MCF 10A (cell line): ENCODE measurements around the gene PLN. TPM values are rescaled to one million over a fixed set of nuclear protein-coding genes. Genes with fewer than 3 reads are reported as not detected.

ENCODE experiments used
- Bru-seq: library from RNA; stranded (reverse); fragments of 400-500 nt; gene quantifications from one replicate; lab custom pipeline; 2021; lab: Mats Ljungman, UMichigan
- BruChase-seq, 2 experiments: library from RNA; stranded (reverse); fragments of 400-500 nt; gene quantifications; one replicate each; lab custom pipeline; 2021; lab: Mats Ljungman, UMichigan
- BruUV-seq: library from RNA; stranded (reverse); fragments of 400-500 nt; replicated peaks from 2 replicates; lab custom pipeline; 2021; lab: Mats Ljungman, UMichigan
- CTCF ChIA-PET: fragments of 300-600 bp; sonication (Branson Sonifier 250); formaldehyde crosslinking; extraction: SDS; loops from one replicate; lab custom pipeline; 2021; ENCODE audit warnings: antibody characterized with exemption, inconsistent platforms; lab: Yijun Ruan, JAX
- POLR2A ChIA-PET: fragments of 300-600, 350-650 bp; sonication (Branson Sonifier 250); formaldehyde crosslinking; extraction: SDS; loops from one replicate; lab custom pipeline; 2020; ENCODE audit warnings: antibody characterized with exemption, inconsistent platforms; lab: Yijun Ruan, JAX
- DNase-seq: peaks from one replicate; pipeline ENCODE4 v3.0.0-alpha.2; 2018; ENCODE audit not compliant: unreplicated experiment
- H3K27ac Mint-ChIP-seq: one replicate; pipeline ENCODE4 v1.8.0; 2022; ENCODE audit warnings: mild to moderate bottlenecking, low read depth, mixed read lengths; ENCODE audit not compliant: unreplicated experiment
- H3K27me3 Mint-ChIP-seq: one replicate; pipeline ENCODE4 v1.8.0; 2022; ENCODE audit warnings: mixed read lengths; ENCODE audit not compliant: insufficient read depth, unreplicated experiment
- H3K36me3 Mint-ChIP-seq: one replicate; pipeline ENCODE4 v1.8.0; 2022; ENCODE audit warnings: mild to moderate bottlenecking, moderate library complexity, mixed read lengths; ENCODE audit not compliant: insufficient read depth, unreplicated experiment
- H3K4me1 Mint-ChIP-seq: one replicate; pipeline ENCODE4 v1.8.0; 2022; ENCODE audit warnings: mixed read lengths; ENCODE audit not compliant: insufficient read depth, unreplicated experiment
- H3K4me3 Mint-ChIP-seq: one replicate; pipeline ENCODE4 v1.8.0; 2022; ENCODE audit warnings: mild to moderate bottlenecking, moderate library complexity, mixed read lengths; ENCODE audit not compliant: unreplicated experiment
- H3K9me3 Mint-ChIP-seq: one replicate; pipeline ENCODE4 v1.8.0; 2022; ENCODE audit warnings: mixed read lengths; ENCODE audit not compliant: unreplicated experiment
- intact Hi-C: fragments of 100-400 bp; cut with micrococcal nuclease; formaldehyde crosslinking; loops from 2 replicates; pipeline ENCODE4 v1.14.1; 2022
- long read RNA-seq: library from polyadenylated mRNA; stranded (forward); transcript quantifications from one replicate; pipeline ENCODE4 v2.0.0, GENCODE V29; 2022
- total RNA-seq: library from RNA; stranded (reverse); gene quantifications from 2 replicates; pipeline ENCODE4 v1.2.3, GENCODE V29; 2022
- TF ChIP-seq, protein P1 (sequence below): fragments of 200-600 bp; IDR thresholded peaks from one replicate; pipeline ENCODE4 v1.8.0; 2022; ENCODE audit warnings: antibody characterized with exemption, mild to moderate bottlenecking; ENCODE audit not compliant: unreplicated experiment

The PLN gene
- total RNA-seq, result not detected in 2 replicates
- not detected for Bru-seq, nascent RNA
- not detected for BruChase-seq, experiment 1, labeled RNA remaining after a 6-hour chase
- not detected for BruChase-seq, experiment 2, labeled RNA remaining after a 2-hour chase
- long read RNA-seq, result 0 reads

DNA sequence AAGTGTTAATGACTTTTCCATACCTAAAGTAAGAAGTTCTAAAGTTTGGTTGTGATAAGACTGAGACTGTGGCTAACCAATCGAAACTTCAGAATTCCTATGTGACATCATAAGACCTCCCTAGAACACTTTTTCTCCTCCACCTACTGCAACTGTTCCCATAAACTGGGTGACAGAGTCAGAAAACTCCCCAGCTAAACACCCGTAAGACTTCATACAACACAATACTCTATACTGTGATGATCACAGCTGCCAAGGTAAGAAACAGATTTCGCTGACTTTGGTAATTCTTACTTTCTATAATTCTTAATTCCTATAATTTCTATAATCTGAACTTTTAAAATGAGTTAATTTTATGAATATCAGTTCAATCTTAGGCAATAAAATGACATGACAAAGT is at the start of gene PLN:
PLN (plus strand) TSS at position 161 of the 400 bp plus-strand sequence. CDS start 10,626 bp downstream, outside the sequence.
- POLR2A ChIA-PET, result interaction anchor here (0.6 to 0.7 kb wide), 3 partner anchors 14 to 567 kb away, joined by 3 read pairs; no protein-coding TSS in a partner anchor

DNA sequence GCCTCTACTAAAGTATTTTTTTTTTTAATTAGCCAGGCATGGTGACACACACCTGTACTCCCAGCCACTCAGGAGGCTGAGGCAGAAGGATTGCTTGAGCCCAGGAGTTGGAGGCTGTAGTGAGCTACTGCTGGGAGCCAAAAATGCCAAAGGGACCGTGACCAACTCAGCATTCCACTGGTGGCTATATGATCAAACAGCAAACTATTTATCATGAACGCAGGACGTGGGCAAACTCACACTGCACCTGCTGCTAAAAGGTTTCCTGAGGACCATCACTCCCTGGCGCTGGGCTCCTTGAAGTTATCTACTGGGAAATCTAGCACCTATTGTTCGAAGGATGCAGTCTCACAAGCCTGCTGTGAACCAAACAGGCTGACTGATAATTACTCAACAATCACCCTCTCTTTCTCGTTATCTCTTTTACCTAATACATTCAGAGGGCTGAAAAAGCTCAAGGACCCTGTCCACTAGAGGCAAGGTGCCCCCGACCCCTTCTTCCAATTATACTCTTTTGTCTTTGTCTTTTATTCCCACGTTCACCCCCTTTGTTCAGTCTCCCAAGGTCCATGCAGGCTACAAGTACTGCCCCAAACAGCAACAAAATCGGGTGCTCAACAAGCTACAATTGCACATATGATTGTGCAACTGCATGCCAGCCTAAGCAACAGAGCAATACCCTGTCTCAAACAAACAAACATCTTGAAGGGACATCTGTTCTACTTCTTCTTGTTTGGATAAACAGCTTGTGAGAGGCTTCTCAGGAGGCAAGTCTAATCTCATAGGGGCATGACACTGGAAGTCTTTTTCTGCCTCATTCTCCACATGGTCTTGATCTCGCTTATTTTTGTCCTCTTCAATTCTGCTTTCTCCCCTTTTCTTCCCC is 47.7 kb upstream of the PLN start:
- TF ChIP-seq, protein P1, sequence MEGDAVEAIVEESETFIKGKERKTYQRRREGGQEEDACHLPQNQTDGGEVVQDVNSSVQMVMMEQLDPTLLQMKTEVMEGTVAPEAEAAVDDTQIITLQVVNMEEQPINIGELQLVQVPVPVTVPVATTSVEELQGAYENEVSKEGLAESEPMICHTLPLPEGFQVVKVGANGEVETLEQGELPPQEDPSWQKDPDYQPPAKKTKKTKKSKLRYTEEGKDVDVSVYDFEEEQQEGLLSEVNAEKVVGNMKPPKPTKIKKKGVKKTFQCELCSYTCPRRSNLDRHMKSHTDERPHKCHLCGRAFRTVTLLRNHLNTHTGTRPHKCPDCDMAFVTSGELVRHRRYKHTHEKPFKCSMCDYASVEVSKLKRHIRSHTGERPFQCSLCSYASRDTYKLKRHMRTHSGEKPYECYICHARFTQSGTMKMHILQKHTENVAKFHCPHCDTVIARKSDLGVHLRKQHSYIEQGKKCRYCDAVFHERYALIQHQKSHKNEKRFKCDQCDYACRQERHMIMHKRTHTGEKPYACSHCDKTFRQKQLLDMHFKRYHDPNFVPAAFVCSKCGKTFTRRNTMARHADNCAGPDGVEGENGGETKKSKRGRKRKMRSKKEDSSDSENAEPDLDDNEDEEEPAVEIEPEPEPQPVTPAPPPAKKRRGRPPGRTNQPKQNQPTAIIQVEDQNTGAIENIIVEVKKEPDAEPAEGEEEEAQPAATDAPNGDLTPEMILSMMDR, result no peak
- no peaks in the 10 kb centered on the region for H3K36me3 Mint-ChIP-seq
- peaks cover 4% of the 10 kb centered on the region for H3K4me1 Mint-ChIP-seq
- no peaks in the 10 kb centered on the region for H3K27me3 Mint-ChIP-seq
- H3K27ac Mint-ChIP-seq, result no peak overlapping the region
- no TSS peak for BruUV-seq
- CTCF ChIA-PET, result interaction anchor here (0.6 to 1.6 kb wide), 4 partner anchors 39 to 215 kb away, joined by 3 to 4 read pairs (median 3); no protein-coding TSS in a partner anchor
- no peak for DNase-seq
- H3K9me3 Mint-ChIP-seq, result peaks cover 17% of the 10 kb centered on the region
- intact Hi-C loops, result no loop called here
- POLR2A ChIA-PET, result interaction anchor here (0.7 kb wide), 1 partner anchor 435 kb away, joined by 3 read pairs; no protein-coding TSS in a partner anchor
- no peak overlapping the region for H3K4me3 Mint-ChIP-seq

More for the DNA sequence above, at the start of gene PLN:
- no peak within 1 kb of the TSS for H3K4me3 Mint-ChIP-seq
- no peaks in the 10 kb centered on the region for H3K27me3 Mint-ChIP-seq
- CTCF ChIA-PET, result interaction anchor here (0.7 to 1.0 kb wide), 4 partner anchors 47 to 707 kb away, joined by 3 to 5 read pairs (median 4); no protein-coding TSS in a partner anchor
- no peak within 1 kb of the TSS for H3K27ac Mint-ChIP-seq
- H3K36me3 Mint-ChIP-seq, result peaks cover 6% of the 10 kb centered on the region
- BruUV-seq, result no TSS peak
- peaks cover 12% of the 10 kb centered on the region for H3K4me1 Mint-ChIP-seq
- TF ChIP-seq, protein P1, result no peak
- DNase-seq, result no peak
- intact Hi-C loops, result no loop called here
- no peaks in the 10 kb centered on the region for H3K9me3 Mint-ChIP-seq

DNA sequence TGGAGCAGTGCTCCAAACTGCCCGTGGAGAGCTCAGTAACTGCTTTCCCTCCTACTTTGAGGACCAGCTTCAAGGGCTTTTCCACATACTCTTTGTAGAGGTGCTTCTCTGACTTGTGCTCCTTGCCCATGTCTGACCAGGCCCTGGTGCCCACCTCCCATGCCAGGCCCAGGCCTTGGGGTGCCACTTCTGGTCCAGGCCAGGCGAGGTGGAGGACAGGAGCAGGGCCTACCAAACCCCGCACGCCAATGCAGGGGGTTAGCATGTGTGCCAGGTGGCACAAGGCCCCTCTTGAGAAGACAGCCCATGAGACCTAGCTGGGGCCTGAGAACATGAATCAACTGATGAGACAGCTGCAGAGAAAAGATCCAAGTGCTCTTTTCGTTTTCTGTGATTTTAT is 47.0 kb upstream of the PLN start:
- H3K4me3 Mint-ChIP-seq, result no peak overlapping the region
- H3K36me3 Mint-ChIP-seq, result no peaks in the 10 kb centered on the region
- ChIA-PET POLR2A (interaction anchor here (0.7 kb wide), 1 partner anchor 435 kb away, joined by 3 read pairs; no protein-coding TSS in a partner anchor), CTCF (interaction anchor here (0.9 to 1.6 kb wide), 2 partner anchors 48 to 215 kb away, joined by 3 to 4 read pairs; no protein-coding TSS in a partner anchor)
- H3K4me1 Mint-ChIP-seq, result no peaks in the 10 kb centered on the region
- no peak for DNase-seq
- no peaks in the 10 kb centered on the region for H3K27me3 Mint-ChIP-seq
- TF ChIP-seq, protein P1, result no peak
- H3K9me3 Mint-ChIP-seq, result peaks cover 17% of the 10 kb centered on the region
- BruUV-seq, result no TSS peak
- no peak overlapping the region for H3K27ac Mint-ChIP-seq
- intact Hi-C loops, result no loop called here

DNA sequence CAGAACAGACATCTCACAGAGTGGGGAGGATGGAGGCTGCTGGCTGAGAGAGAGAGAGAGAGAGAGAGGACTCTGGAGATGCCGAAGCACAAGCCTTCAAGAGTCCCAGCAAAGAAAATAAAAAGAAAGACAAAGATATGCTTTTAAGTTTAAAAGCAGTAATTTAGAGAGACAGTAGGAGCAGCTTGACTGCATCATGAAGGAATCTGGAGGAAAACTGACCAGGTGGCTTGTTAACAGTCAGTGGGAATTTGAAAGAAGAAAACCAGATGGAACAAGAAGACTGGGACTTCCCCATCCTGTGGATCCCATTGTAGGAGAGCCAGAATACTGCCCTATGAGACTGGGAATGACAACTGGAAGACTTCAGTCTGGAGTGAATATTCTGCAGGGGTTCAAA is 46.3 kb upstream of the PLN start:
- Mint-ChIP-seq H3K4me3 (no peak overlapping the region), H3K9me3 (peaks cover 17% of the 10 kb centered on the region), H3K27me3 (no peaks in the 10 kb centered on the region), H3K4me1 (no peaks in the 10 kb centered on the region), H3K36me3 (no peaks in the 10 kb centered on the region), H3K27ac (no peak overlapping the region)
- intact Hi-C loops, result no loop called here
- no peak for DNase-seq
- BruUV-seq, result no TSS peak
- CTCF ChIA-PET, result interaction anchor here (0.9 to 1.6 kb wide), 2 partner anchors 47 to 216 kb away, joined by 3 to 4 read pairs; no protein-coding TSS in a partner anchor
- TF ChIP-seq, protein P1, result no peak
- POLR2A ChIA-PET, result no interaction called here
